ENCODE data around the gene CNTNAP2.

Gene CNTNAP2

GRCh38 chr7:148380596-148381419 lies 2264.2 kb downstream of the CNTNAP2 start:
- no peak overlapping the region for H3K4ac ChIP-seq (ENCODE audit: low read depth, low read length)
- H3K79me1 ChIP-seq (ENCODE audit: low read length): no peaks in the 10 kb centered on the region
- no peak overlapping the region for H2AFZ ChIP-seq (ENCODE audit: insufficient read depth, low read length, poor library complexity)
- no peak overlapping the region for H4K8ac ChIP-seq (ENCODE audit: low read depth, low read length)
- H2BK12ac ChIP-seq (ENCODE audit: low read length): no peak overlapping the region
- H3K4me2 ChIP-seq (ENCODE audit: low read length): no peak overlapping the region
- no peak overlapping the region for H3K14ac ChIP-seq (ENCODE audit: low read length)
- H4K12ac ChIP-seq (ENCODE audit: low read depth, low read length): no peak overlapping the region
- peaks cover 4% of the 10 kb centered on the region for H3K9me3 ChIP-seq (ENCODE audit: insufficient read depth, low read depth, low read length)
- no peak overlapping the region for H3K23ac ChIP-seq (ENCODE audit: low read length)
- peaks cover 9 to 21% of the 10 kb centered on the region in 2 experiments for H3K36me3 ChIP-seq (ENCODE audit: control insufficient read depth in 1 of 2, insufficient read depth in 2 of 2, low read length in 2 of 2)
- no peak overlapping the region for H4K91ac ChIP-seq (ENCODE audit: low read depth, low read length)
- peaks cover 5 to 14% of the 10 kb centered on the region in 2 experiments for H3K4me1 ChIP-seq (ENCODE audit: control insufficient read depth in 1 of 2, insufficient read depth in 2 of 2, low read length in 2 of 2)
- WGBS (ENCODE audit: extremely low coverage, insufficient coverage, insufficient read length): no CpG with 5 or more reads among the region's 13 CpGs
- peak overlapping the region; percentile 5 for H2BK5ac ChIP-seq (ENCODE audit: low read depth, low read length, poor library complexity)
- H3K4me3 ChIP-seq (ENCODE audit: low read depth, low read length): no peak overlapping the region
- no peak overlapping the region for H3K18ac ChIP-seq (ENCODE audit: low read length)
- H3K27me3 ChIP-seq (ENCODE audit: insufficient read depth, low read length): no peaks in the 10 kb centered on the region
- H2AK5ac ChIP-seq (ENCODE audit: low read length): peak overlapping the region; percentile 47
- no peak overlapping the region for H2BK120ac ChIP-seq (ENCODE audit: insufficient read depth, low read length, poor library complexity)
- no peak overlapping the region for H3K27ac ChIP-seq (ENCODE audit: low read depth, low read length)
- no peaks in the 10 kb centered on the region for H3K79me2 ChIP-seq (ENCODE audit: control insufficient read depth, insufficient read depth, low read length, poor library complexity)
- no peak overlapping the region for H3K9ac ChIP-seq (ENCODE audit: low read length)
- no peak for DNase-seq

GRCh38 chr7:148382596-148382995 lies 2266.0 kb downstream of the CNTNAP2 start:
- WGBS (ENCODE audit: extremely low coverage, insufficient coverage, insufficient read length): no CpG with 5 or more reads among the region's 8 CpGs
- no peak overlapping the region for H4K12ac ChIP-seq (ENCODE audit: low read depth, low read length)
- H3K4me1 ChIP-seq (ENCODE audit: control insufficient read depth in 1 of 2, insufficient read depth in 2 of 2, low read length in 2 of 2): peaks cover 6 to 14% of the 10 kb centered on the region in 2 experiments

GRCh38 chr7:148383651-148384050 lies 2267.1 kb downstream of the CNTNAP2 start:
- no peak overlapping the region for H3K4me2 ChIP-seq (ENCODE audit: low read length)
- no peak overlapping the region for H4K12ac ChIP-seq (ENCODE audit: low read depth, low read length)
- H3K9ac ChIP-seq (ENCODE audit: low read length): no peak overlapping the region
- no peak overlapping the region for H2AFZ ChIP-seq (ENCODE audit: insufficient read depth, low read length, poor library complexity)
- no peak overlapping the region for H3K18ac ChIP-seq (ENCODE audit: low read length)
- no peak overlapping the region for H3K4ac ChIP-seq (ENCODE audit: low read depth, low read length)
- H2BK120ac ChIP-seq (ENCODE audit: insufficient read depth, low read length, poor library complexity): no peak overlapping the region
- H3K36me3 ChIP-seq (ENCODE audit: control insufficient read depth in 1 of 2, insufficient read depth in 2 of 2, low read length in 2 of 2): peaks cover 9 to 23% of the 10 kb centered on the region in 2 experiments
- no peaks in the 10 kb centered on the region for H3K27me3 ChIP-seq (ENCODE audit: insufficient read depth, low read length)
- H3K79me2 ChIP-seq (ENCODE audit: control insufficient read depth, insufficient read depth, low read length, poor library complexity): no peaks in the 10 kb centered on the region
- H3K4me3 ChIP-seq (ENCODE audit: low read depth, low read length): no peak overlapping the region
- H3K23ac ChIP-seq (ENCODE audit: low read length): no peak overlapping the region
- no peak overlapping the region for H4K8ac ChIP-seq (ENCODE audit: low read depth, low read length)
- H3K27ac ChIP-seq (ENCODE audit: low read depth, low read length): no peak overlapping the region
- no peak overlapping the region for H2BK12ac ChIP-seq (ENCODE audit: low read length)
- no CpG with 5 or more reads among the region's 14 CpGs for WGBS (ENCODE audit: extremely low coverage, insufficient coverage, insufficient read length)
- H3K9me3 ChIP-seq (ENCODE audit: insufficient read depth, low read depth, low read length): peaks cover 4% of the 10 kb centered on the region
- H2AK5ac ChIP-seq (ENCODE audit: low read length): no peak overlapping the region
- DNase-seq: no peak
- H4K91ac ChIP-seq (ENCODE audit: low read depth, low read length): no peak overlapping the region
- no peak overlapping the region for H2BK5ac ChIP-seq (ENCODE audit: low read depth, low read length, poor library complexity)
- H3K79me1 ChIP-seq (ENCODE audit: low read length): no peaks in the 10 kb centered on the region
- peaks cover 6 to 14% of the 10 kb centered on the region in 2 experiments for H3K4me1 ChIP-seq (ENCODE audit: control insufficient read depth in 1 of 2, insufficient read depth in 2 of 2, low read length in 2 of 2)
- no peak overlapping the region for H3K14ac ChIP-seq (ENCODE audit: low read length)

More at GRCh38 chr7:148382596-148382995, 2266.0 kb downstream of the CNTNAP2 start:
- Histone ChIP-seq H3K79me1 (ENCODE audit: low read length) (no peaks in the 10 kb centered on the region), H2BK120ac (ENCODE audit: insufficient read depth, low read length, poor library complexity) (no peak overlapping the region), H3K79me2 (ENCODE audit: control insufficient read depth, insufficient read depth, low read length, poor library complexity) (no peaks in the 10 kb centered on the region), H3K9ac (ENCODE audit: low read length) (no peak overlapping the region), H3K14ac (ENCODE audit: low read length) (no peak overlapping the region), H2BK5ac (ENCODE audit: low read depth, low read length, poor library complexity) (no peak overlapping the region), H3K4ac (ENCODE audit: low read depth, low read length) (no peak overlapping the region), H3K18ac (ENCODE audit: low read length) (no peak overlapping the region), H3K9me3 (ENCODE audit: insufficient read depth, low read depth, low read length) (peaks cover 4% of the 10 kb centered on the region), H2AFZ (ENCODE audit: insufficient read depth, low read length, poor library complexity) (no peak overlapping the region), H3K4me3 (ENCODE audit: low read depth, low read length) (no peak overlapping the region), H4K8ac (ENCODE audit: low read depth, low read length) (no peak overlapping the region), H3K23ac (ENCODE audit: low read length) (no peak overlapping the region), H3K36me3 (ENCODE audit: control insufficient read depth in 1 of 2, insufficient read depth in 2 of 2, low read length in 2 of 2) (peaks cover 9 to 23% of the 10 kb centered on the region in 2 experiments), H2AK5ac (ENCODE audit: low read length) (no peak overlapping the region), H3K27me3 (ENCODE audit: insufficient read depth, low read length) (no peaks in the 10 kb centered on the region), H2BK12ac (ENCODE audit: low read length) (no peak overlapping the region), H4K91ac (ENCODE audit: low read depth, low read length) (no peak overlapping the region), H3K4me2 (ENCODE audit: low read length) (no peak overlapping the region), H3K27ac (ENCODE audit: low read depth, low read length) (no peak overlapping the region)
- DNase-seq: no peak

GRCh38 chr7:148385009-148385682 lies 2268.5 kb downstream of the CNTNAP2 start:
- H3K27ac ChIP-seq (ENCODE audit: low read depth, low read length): peak overlapping the region; percentile 71
- H2BK120ac ChIP-seq (ENCODE audit: insufficient read depth, low read length, poor library complexity): no peak overlapping the region

More at GRCh38 chr7:148385009-148385682, 2268.5 kb downstream of the CNTNAP2 start:
- Histone ChIP-seq H3K4ac (ENCODE audit: low read depth, low read length) (no peak overlapping the region), H3K79me2 (ENCODE audit: control insufficient read depth, insufficient read depth, low read length, poor library complexity) (no peaks in the 10 kb centered on the region), H3K18ac (ENCODE audit: low read length) (no peak overlapping the region), H3K14ac (ENCODE audit: low read length) (no peak overlapping the region), H3K23ac (ENCODE audit: low read length) (no peak overlapping the region), H3K4me1 (ENCODE audit: control insufficient read depth in 1 of 2, insufficient read depth in 2 of 2, low read length in 2 of 2) (peaks cover 6 to 14% of the 10 kb centered on the region in 2 experiments), H4K12ac (ENCODE audit: low read depth, low read length) (no peak overlapping the region), H2BK12ac (ENCODE audit: low read length) (no peak overlapping the region), H2AK5ac (ENCODE audit: low read length) (no peak overlapping the region), H3K4me3 (ENCODE audit: low read depth, low read length) (no peak overlapping the region), H3K4me2 (ENCODE audit: low read length) (no peak overlapping the region), H3K9me3 (ENCODE audit: insufficient read depth, low read depth, low read length) (peaks cover 4% of the 10 kb centered on the region), H4K8ac (ENCODE audit: low read depth, low read length) (no peak overlapping the region), H3K79me1 (ENCODE audit: low read length) (no peaks in the 10 kb centered on the region), H2AFZ (ENCODE audit: insufficient read depth, low read length, poor library complexity) (no peak overlapping the region), H3K9ac (ENCODE audit: low read length) (no peak overlapping the region), H2BK5ac (ENCODE audit: low read depth, low read length, poor library complexity) (peak overlapping the region; percentile 6), H3K27me3 (ENCODE audit: insufficient read depth, low read length) (no peaks in the 10 kb centered on the region), H3K36me3 (ENCODE audit: control insufficient read depth in 1 of 2, insufficient read depth in 2 of 2, low read length in 2 of 2) (peaks cover 14 to 25% of the 10 kb centered on the region in 2 experiments), H4K91ac (ENCODE audit: low read depth, low read length) (no peak overlapping the region)
- peak; percentile 54 to 79 for DNase-seq
- WGBS (ENCODE audit: extremely low coverage, insufficient coverage, insufficient read length): no CpG with 5 or more reads among the region's 10 CpGs
